Measurements from ENCODE around the gene STK33.

STK33 gene

GRCh38 chr11:8352103-8352875, 241.7 kb downstream of the STK33 start:
- no peak overlapping the region for H3K27ac Mint-ChIP-seq
- intact Hi-C loops (cut with micrococcal nuclease) = no loop called here
- H3K36me3 Mint-ChIP-seq (ENCODE audit: low read depth) = no peaks in the 10 kb centered on the region
- peaks cover 17% of the 10 kb centered on the region for H3K4me1 Mint-ChIP-seq (ENCODE audit: low read depth)
- H3K4me3 Mint-ChIP-seq = no peak overlapping the region
- H3K27me3 Mint-ChIP-seq = peaks cover 13% of the 10 kb centered on the region
- H3K9me3 Mint-ChIP-seq = no peaks in the 10 kb centered on the region

DNA sequence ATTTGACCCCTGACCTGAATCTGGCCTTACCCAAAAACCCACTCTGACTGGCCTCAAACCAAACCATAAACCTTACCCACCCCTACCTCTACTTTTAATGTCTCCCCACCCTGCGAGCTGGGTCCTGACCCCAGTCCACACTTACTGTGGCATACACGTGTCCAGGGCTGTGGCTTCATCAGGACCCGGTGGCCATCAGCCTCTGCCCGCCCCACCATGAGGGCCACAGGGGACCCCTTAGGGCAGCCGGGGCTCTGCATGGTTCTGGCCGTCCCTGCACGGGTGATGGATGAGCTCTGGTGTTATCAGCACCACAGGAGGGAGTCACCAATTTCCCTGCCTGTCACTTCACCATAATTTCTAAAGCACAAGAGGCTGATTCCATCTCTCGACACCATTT, 242.8 kb downstream of the STK33 start:
- peaks cover 17% of the 10 kb centered on the region for H3K4me1 Mint-ChIP-seq (ENCODE audit: low read depth)
- H3K4me3 Mint-ChIP-seq = no peak overlapping the region
- peaks cover 13% of the 10 kb centered on the region for H3K27me3 Mint-ChIP-seq

GRCh38 chr11:8347978-8348377, 246.1 kb downstream of the STK33 start:
- intact Hi-C loops (cut with micrococcal nuclease) = no loop called here
- no peak overlapping the region for H3K4me3 Mint-ChIP-seq
- peaks cover 15% of the 10 kb centered on the region for H3K4me1 Mint-ChIP-seq (ENCODE audit: low read depth)
- H3K36me3 Mint-ChIP-seq (ENCODE audit: low read depth) = no peaks in the 10 kb centered on the region
- no peaks in the 10 kb centered on the region for H3K9me3 Mint-ChIP-seq
- H3K27me3 Mint-ChIP-seq = peaks cover 4% of the 10 kb centered on the region
- H3K27ac Mint-ChIP-seq = no peak overlapping the region

More for the DNA sequence above, 242.8 kb downstream of the STK33 start:
- Mint-ChIP-seq H3K9me3 (no peaks in the 10 kb centered on the region), H3K27ac (no peak overlapping the region), H3K36me3 (ENCODE audit: low read depth) (no peaks in the 10 kb centered on the region)
- intact Hi-C loops (cut with micrococcal nuclease) = no loop called here

GRCh38 chr11:8346157-8346755, 247.8 kb downstream of the STK33 start:
- Mint-ChIP-seq H3K27ac (no peak overlapping the region), H3K36me3 (ENCODE audit: low read depth) (no peaks in the 10 kb centered on the region), H3K4me3 (no peak overlapping the region), H3K9me3 (no peaks in the 10 kb centered on the region), H3K4me1 (ENCODE audit: low read depth) (peaks cover 24% of the 10 kb centered on the region), H3K27me3 (peaks cover 4% of the 10 kb centered on the region)
- intact Hi-C loops (cut with micrococcal nuclease) = no loop called here

DNA sequence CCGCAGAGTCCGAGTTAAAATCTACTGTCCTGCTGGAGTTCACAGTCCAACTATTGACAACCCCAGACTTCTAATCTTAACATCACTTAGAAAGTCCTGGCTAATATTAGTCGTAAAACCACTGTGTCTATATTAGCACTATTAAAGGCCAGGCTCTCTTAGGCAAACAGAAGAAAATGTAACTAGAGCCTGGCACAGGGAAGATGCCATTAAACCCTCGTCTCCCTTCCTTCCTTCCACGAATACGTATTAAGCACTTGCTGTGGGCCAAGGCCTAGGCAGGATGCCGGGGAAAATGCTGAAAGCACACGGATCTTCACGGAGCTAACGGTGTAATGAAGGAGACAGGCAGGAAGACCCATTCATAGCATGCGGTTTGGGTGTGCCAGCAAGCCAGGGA, 248.8 kb downstream of the STK33 start:
- H3K9me3 Mint-ChIP-seq = no peaks in the 10 kb centered on the region
- no peak overlapping the region for H3K27ac Mint-ChIP-seq
- no peak overlapping the region for H3K4me3 Mint-ChIP-seq
- peaks cover 29% of the 10 kb centered on the region for H3K4me1 Mint-ChIP-seq (ENCODE audit: low read depth)
- H3K36me3 Mint-ChIP-seq (ENCODE audit: low read depth) = no peaks in the 10 kb centered on the region
- intact Hi-C loops (cut with micrococcal nuclease) = no loop called here
- H3K27me3 Mint-ChIP-seq = peaks cover 4% of the 10 kb centered on the region

- no peaks in the 10 kb centered on the region for H3K36me3 Mint-ChIP-seq (ENCODE audit: low read depth)
- no peaks in the 10 kb centered on the region for H3K9me3 Mint-ChIP-seq
- H3K27ac Mint-ChIP-seq = no peak overlapping the region
- intact Hi-C loops (cut with micrococcal nuclease) = loop anchor here (5.0 kb wide), 1 partner anchor 223 kb away; no protein-coding TSS in a partner anchor
- H3K27me3 Mint-ChIP-seq = peaks cover 3% of the 10 kb centered on the region
- H3K4me1 Mint-ChIP-seq (ENCODE audit: low read depth) = peaks cover 36% of the 10 kb centered on the region
- no peak overlapping the region for H3K4me3 Mint-ChIP-seq
Measured at GRCh38 chr11:8344346-8344745, 249.7 kb downstream of the STK33 start.

GRCh38 chr11:8342821-8343681, 251.0 kb downstream of the STK33 start:
- peaks cover 35% of the 10 kb centered on the region for H3K4me1 Mint-ChIP-seq (ENCODE audit: low read depth)
- intact Hi-C loops (cut with micrococcal nuclease) = loop anchor here (5.0 kb wide), 1 partner anchor 224 kb away; no protein-coding TSS in a partner anchor
- no peak overlapping the region for H3K27ac Mint-ChIP-seq

DNA sequence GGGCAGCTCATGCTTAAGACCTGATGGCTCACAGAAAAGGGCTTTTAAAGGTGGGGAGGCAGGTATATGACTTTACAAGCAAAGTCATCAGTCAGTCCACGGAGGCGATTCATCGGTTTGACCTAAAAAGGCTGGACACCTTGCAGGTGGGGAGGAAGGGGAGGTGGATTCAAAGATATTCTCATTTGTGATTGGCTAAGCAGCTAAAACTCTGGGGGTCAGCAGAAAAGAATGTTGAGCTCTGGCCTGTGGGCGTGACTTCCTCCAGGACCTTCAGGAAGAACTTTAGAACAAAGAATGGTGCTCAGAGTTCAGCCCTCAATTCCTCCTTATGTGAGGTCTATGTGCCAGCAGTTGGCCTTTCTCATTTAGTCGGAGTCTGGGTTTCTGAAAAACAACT, 252.0 kb downstream of the STK33 start:
- H3K36me3 Mint-ChIP-seq (ENCODE audit: low read depth) = no peaks in the 10 kb centered on the region

More at GRCh38 chr11:8342821-8343681, 251.0 kb downstream of the STK33 start:
- no peaks in the 10 kb centered on the region for H3K9me3 Mint-ChIP-seq
- H3K36me3 Mint-ChIP-seq (ENCODE audit: low read depth) = no peaks in the 10 kb centered on the region
- H3K27me3 Mint-ChIP-seq = peaks cover 3% of the 10 kb centered on the region
- H3K4me3 Mint-ChIP-seq = no peak overlapping the region

More for the DNA sequence above, 252.0 kb downstream of the STK33 start:
- Mint-ChIP-seq H3K4me1 (ENCODE audit: low read depth) (peaks cover 37% of the 10 kb centered on the region), H3K27me3 (peaks cover 3% of the 10 kb centered on the region), H3K27ac (no peak overlapping the region), H3K4me3 (no peak overlapping the region), H3K9me3 (no peaks in the 10 kb centered on the region)
- intact Hi-C loops (cut with micrococcal nuclease) = loop anchor here (5.0 kb wide), 1 partner anchor 225 kb away; no protein-coding TSS in a partner anchor

Measured in dendritic cell treated with granulocyte-macrophage colony-stimulating factor and Interleukin-4, amounts not matched to agents 40 ng/mL and 50 ng/mL, for 4 days (primary cell).